HepG2 (cell line): ENCODE data around the gene ERCC5. TPM values are rescaled to one million over a fixed set of nuclear protein-coding genes. Genes with fewer than 3 reads are reported as not detected.

Source experiments
- CAMTA2 ChIP-seq: sonication (generic); formaldehyde crosslinking; IDR thresholded peaks from 2 replicates; pipeline ENCODE4 v1.4.0; 2020; ENCODE audit warnings: mild to moderate bottlenecking, missing genetic modification reagents, borderline replicate concordance
- FOXP4 ChIP-seq: sonication (generic); formaldehyde crosslinking; IDR thresholded peaks from 2 replicates; pipeline ENCODE4 v1.4.0; 2020; ENCODE audit warnings: missing genetic modification reagents
- POLR2AphosphoS2 ChIP-seq: IDR thresholded peaks from 2 replicates; pipeline ENCODE4 v1.6.1; 2011; ENCODE audit warnings: low read depth, low read length, improper control_type of control experiment
- SMAD3 ChIP-seq: sonication (generic); formaldehyde crosslinking; IDR thresholded peaks from 2 replicates; pipeline ENCODE4 v1.4.0; 2020; ENCODE audit warnings: missing genetic modification reagents
- SNAI1 ChIP-seq: sonication (generic); formaldehyde crosslinking; IDR thresholded peaks from 2 replicates; pipeline ENCODE4 v1.5.0; 2020; ENCODE audit warnings: mild to moderate bottlenecking, missing genetic modification reagents, borderline replicate concordance
- TBP ChIP-seq: sonication (generic); formaldehyde crosslinking; IDR thresholded peaks from 2 replicates; pipeline ENCODE4 v1.5.0; 2020; ENCODE audit warnings: missing genetic modification reagents
- TBX3 ChIP-seq: fragments of 450-650 bp; IDR thresholded peaks from 2 replicates; pipeline ENCODE4 v1.6.1; 2017; ENCODE audit warnings: antibody characterized with exemption, mild to moderate bottlenecking, inconsistent platforms, borderline replicate concordance
- TCF12 ChIP-seq, 2 experiments: fragments of 450-650 bp in 1 of 2; sonication (generic) in 1 of 2; formaldehyde crosslinking in 1 of 2; IDR thresholded peaks; 2 replicates each; pipeline versions ENCODE4 v1.6.1 to v1.8.0; 2017 to 2022; ENCODE audit warnings: antibody characterized with exemption in 1 of 2, mild to moderate bottlenecking in 1 of 2, missing genetic modification reagents in 1 of 2, moderate library complexity in 1 of 2
- U2AF1 ChIP-seq: fragments of 200-400 bp; formaldehyde crosslinking; optimal IDR thresholded peaks from 2 replicates; pipeline ENCODE3; 2017; ENCODE audit warnings: mild to moderate bottlenecking, low read depth, low read length
- ZFP41 ChIP-seq: sonication (generic); formaldehyde crosslinking; IDR thresholded peaks from 2 replicates; pipeline ENCODE4 v1.4.0; 2020; ENCODE audit warnings: mild to moderate bottlenecking, missing genetic modification reagents, borderline replicate concordance
- ZNF12 ChIP-seq: sonication (generic); formaldehyde crosslinking; IDR thresholded peaks from 2 replicates; pipeline ENCODE4 v1.5.0; 2020; ENCODE audit warnings: missing genetic modification reagents
- ZNF256 ChIP-seq: sonication (generic); formaldehyde crosslinking; conservative IDR thresholded peaks from 2 replicates; pipeline ENCODE4 v1.4.0; 2020; ENCODE audit warnings: missing genetic modification reagents
- ZNF616 ChIP-seq: sonication (generic); formaldehyde crosslinking; IDR thresholded peaks from 2 replicates; pipeline ENCODE4 v1.5.0; 2020; ENCODE audit warnings: low read depth, mild to moderate bottlenecking, missing genetic modification reagents
- ZNF713 ChIP-seq: sonication (generic); formaldehyde crosslinking; IDR thresholded peaks from 2 replicates; pipeline ENCODE4 v1.4.0; 2020; ENCODE audit warnings: mild to moderate bottlenecking, missing genetic modification reagents
- ZNF749 ChIP-seq: sonication (generic); formaldehyde crosslinking; IDR thresholded peaks from 2 replicates; pipeline ENCODE4 v1.8.0; 2022; ENCODE audit warnings: mild to moderate bottlenecking, missing genetic modification reagents, moderate library complexity, borderline replicate concordance
- ZSCAN25 ChIP-seq: sonication (generic); formaldehyde crosslinking; IDR thresholded peaks from 2 replicates; pipeline ENCODE4 v1.8.0; 2022; ENCODE audit warnings: mild to moderate bottlenecking, missing genetic modification reagents
- polyA plus RNA-seq, 8 experiments: library from polyadenylated mRNA; depleted of rRNA in 3 of 8; stranded (reverse) in 7 of 8; unstranded in 1 of 8; fragments of >200 nt; fragmentation: Illumina TruSeq in 4 of 8; extraction: Trizol in 4 of 8; gene quantifications; 2 replicates each; pipeline versions ENCODE4 v1.2.1 to v1.2.3, GENCODE V29; 2011 to 2016; ENCODE audit warnings: low read depth in 4 of 8, missing spikeins in 1 of 8, mixed read lengths in 1 of 8; ENCODE audit not compliant: insufficient read depth in 1 of 8
- total RNA-seq, 5 experiments: library from RNA; depleted of rRNA; stranded (reverse); fragments of >200 nt; fragmentation: Illumina TruSeq; extraction: Trizol; gene quantifications; 2 replicates each; pipeline ENCODE4 v1.2.3, GENCODE V29; 2016; ENCODE audit warnings: low read depth in 1 of 5
- TF ChIP-seq, protein P1 (sequence below): IDR thresholded peaks from 2 replicates; pipeline ENCODE4 v1.4.0; 2020; ENCODE audit warnings: mild to moderate bottlenecking, missing genetic modification reagents
- TF ChIP-seq, protein P2 (sequence below): sonication (generic); formaldehyde crosslinking; IDR thresholded peaks from 2 replicates; pipeline ENCODE4 v1.5.0; 2020; ENCODE audit warnings: missing genetic modification reagents
- TF ChIP-seq, protein P3 (sequence below): IDR thresholded peaks from 2 replicates; pipeline ENCODE4 v1.6.1; 2012; ENCODE audit warnings: low read length, improper control_type of control experiment

ERCC5 gene
- total and polyA plus RNA-seq, 2 of the 13 experiments (the other 11 are each of a cell fraction or from before 2014, with no cell fraction given) = 12.9 to 35.5 TPM

DNA sequence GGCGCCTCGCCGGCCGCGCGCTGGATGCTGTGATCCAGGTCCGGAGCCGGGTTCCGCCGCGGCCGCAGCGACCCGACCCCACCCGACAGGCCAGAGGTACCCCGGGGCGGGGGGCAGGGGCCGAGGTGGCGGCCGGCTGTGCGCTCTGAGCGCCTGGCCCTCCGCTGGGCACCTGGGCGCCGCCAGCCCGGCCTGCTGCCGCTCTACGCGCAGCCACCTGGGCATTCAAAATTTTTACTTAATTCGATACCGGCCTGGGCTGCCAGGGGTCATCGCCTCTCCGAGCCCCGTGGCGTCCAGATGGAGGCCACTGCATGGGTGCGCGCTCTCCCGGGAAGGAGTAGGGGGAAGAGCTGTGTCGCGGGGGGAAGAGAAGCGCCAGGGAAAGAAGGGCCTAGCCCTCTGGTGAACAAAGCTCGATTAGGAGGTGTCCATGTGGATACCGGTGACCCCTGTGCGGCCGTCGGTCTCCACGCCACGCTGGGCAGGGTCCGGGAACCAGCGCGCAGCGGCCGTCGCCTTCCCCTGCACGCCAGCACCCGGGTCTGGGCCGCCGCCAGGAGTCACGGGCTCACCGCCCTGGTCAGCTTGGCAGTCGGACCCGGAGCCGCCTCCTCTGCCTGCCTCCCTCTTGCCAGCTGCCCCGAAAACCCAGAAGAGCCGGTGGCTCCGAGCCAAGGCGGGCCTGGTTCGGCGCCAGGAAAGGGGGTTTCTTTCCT is 46.2 kb upstream of the ERCC5 start (continued):
- no peak for TF ChIP-seq POLR2AphosphoS2
- no peak for TF ChIP-seq ZNF12
- TF ChIP-seq, protein P1, sequence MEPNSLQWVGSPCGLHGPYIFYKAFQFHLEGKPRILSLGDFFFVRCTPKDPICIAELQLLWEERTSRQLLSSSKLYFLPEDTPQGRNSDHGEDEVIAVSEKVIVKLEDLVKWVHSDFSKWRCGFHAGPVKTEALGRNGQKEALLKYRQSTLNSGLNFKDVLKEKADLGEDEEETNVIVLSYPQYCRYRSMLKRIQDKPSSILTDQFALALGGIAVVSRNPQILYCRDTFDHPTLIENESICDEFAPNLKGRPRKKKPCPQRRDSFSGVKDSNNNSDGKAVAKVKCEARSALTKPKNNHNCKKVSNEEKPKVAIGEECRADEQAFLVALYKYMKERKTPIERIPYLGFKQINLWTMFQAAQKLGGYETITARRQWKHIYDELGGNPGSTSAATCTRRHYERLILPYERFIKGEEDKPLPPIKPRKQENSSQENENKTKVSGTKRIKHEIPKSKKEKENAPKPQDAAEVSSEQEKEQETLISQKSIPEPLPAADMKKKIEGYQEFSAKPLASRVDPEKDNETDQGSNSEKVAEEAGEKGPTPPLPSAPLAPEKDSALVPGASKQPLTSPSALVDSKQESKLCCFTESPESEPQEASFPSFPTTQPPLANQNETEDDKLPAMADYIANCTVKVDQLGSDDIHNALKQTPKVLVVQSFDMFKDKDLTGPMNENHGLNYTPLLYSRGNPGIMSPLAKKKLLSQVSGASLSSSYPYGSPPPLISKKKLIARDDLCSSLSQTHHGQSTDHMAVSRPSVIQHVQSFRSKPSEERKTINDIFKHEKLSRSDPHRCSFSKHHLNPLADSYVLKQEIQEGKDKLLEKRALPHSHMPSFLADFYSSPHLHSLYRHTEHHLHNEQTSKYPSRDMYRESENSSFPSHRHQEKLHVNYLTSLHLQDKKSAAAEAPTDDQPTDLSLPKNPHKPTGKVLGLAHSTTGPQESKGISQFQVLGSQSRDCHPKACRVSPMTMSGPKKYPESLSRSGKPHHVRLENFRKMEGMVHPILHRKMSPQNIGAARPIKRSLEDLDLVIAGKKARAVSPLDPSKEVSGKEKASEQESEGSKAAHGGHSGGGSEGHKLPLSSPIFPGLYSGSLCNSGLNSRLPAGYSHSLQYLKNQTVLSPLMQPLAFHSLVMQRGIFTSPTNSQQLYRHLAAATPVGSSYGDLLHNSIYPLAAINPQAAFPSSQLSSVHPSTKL (CRISPR knock-in tag) = no peak
- no peak for TF ChIP-seq CAMTA2 (CRISPR knock-in tag)
- no peak for TF ChIP-seq FOXP4
- no peak for TF ChIP-seq TCF12 (IDR thresholded peaks at IDR 0.05)
- TF ChIP-seq TCF12 (CRISPR knock-in tag; IDR thresholded peaks at IDR 0.05) = 0 out of 2 replicates have a peak, but pooled peaks have one; percentile 41
- no peak for TF ChIP-seq TBX3
- 0 out of 2 replicates have a peak, but pooled peaks have one; percentile 33 for TF ChIP-seq SMAD3
- no peak for TF ChIP-seq U2AF1
- TF ChIP-seq, protein P2, sequence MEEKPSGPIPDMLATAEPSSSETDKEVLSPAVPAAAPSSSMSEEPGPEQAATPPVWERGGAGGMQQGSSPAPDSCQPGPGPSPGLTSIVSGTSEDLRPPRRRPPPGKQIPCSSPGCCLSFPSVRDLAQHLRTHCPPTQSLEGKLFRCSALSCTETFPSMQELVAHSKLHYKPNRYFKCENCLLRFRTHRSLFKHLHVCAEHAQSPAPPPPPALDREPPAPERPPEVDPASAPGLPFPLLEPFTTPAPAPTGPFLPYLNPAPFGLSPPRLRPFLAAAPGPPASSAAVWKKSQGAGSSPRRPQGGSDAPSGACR (CRISPR knock-in tag) = no peak
- TF ChIP-seq ZNF713 = no peak
- TF ChIP-seq ZNF749 (CRISPR knock-in tag) = no peak
- no peak; the same call in 1 of the 2 replicates for TF ChIP-seq ZNF256
- no peak for TF ChIP-seq ZSCAN25 (CRISPR knock-in tag)
- no peak; the same call in 1 of the 2 replicates for TF ChIP-seq SNAI1 (CRISPR knock-in tag)
- TF ChIP-seq, protein P3, sequence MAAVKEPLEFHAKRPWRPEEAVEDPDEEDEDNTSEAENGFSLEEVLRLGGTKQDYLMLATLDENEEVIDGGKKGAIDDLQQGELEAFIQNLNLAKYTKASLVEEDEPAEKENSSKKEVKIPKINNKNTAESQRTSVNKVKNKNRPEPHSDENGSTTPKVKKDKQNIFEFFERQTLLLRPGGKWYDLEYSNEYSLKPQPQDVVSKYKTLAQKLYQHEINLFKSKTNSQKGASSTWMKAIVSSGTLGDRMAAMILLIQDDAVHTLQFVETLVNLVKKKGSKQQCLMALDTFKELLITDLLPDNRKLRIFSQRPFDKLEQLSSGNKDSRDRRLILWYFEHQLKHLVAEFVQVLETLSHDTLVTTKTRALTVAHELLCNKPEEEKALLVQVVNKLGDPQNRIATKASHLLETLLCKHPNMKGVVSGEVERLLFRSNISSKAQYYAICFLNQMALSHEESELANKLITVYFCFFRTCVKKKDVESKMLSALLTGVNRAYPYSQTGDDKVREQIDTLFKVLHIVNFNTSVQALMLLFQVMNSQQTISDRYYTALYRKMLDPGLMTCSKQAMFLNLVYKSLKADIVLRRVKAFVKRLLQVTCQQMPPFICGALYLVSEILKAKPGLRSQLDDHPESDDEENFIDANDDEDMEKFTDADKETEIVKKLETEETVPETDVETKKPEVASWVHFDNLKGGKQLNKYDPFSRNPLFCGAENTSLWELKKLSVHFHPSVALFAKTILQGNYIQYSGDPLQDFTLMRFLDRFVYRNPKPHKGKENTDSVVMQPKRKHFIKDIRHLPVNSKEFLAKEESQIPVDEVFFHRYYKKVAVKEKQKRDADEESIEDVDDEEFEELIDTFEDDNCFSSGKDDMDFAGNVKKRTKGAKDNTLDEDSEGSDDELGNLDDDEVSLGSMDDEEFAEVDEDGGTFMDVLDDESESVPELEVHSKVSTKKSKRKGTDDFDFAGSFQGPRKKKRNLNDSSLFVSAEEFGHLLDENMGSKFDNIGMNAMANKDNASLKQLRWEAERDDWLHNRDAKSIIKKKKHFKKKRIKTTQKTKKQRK = no peak
- TF ChIP-seq TBP = no peak
- 0 out of 2 replicates have a peak, but pooled peaks have one; percentile 35 for TF ChIP-seq ZNF616 (CRISPR knock-in tag)
- TF ChIP-seq ZFP41 (CRISPR knock-in tag) = no peak
